ENCODE measurements around the gene OR7G3. TPM values are rescaled to one million over a fixed set of nuclear protein-coding genes. Genes with fewer than 3 reads are reported as not detected.

Gene OR7G3
- total and polyA plus RNA-seq, 2 donors (not counting 1 experiment from before 2014, with no cell fraction given) = not detected

DNA sequence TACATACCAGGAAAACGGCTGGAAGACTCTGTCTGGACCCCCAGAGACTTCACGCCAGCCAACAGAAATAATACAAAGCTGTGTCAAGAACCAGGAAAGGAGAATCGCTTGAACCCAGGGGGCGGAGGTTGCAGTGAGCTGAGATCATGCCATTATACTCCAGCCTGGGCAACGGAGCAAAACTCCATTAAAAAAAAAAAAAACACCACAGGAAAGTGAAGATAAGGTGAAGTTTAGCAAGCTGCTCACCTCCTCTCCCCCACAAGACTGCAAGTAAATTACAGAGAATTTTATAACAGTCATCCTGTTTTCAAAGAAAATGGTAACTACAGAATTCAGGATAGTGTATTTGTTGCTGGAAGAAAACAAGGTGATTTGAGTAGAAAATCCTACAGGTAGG is 10.2 kb downstream of the OR7G3 start:
- DNase-seq (no peak), ATAC-seq (ENCODE audit: low read depth) (no peak)
- peaks cover 0 to 2% (median 0%) of the 10 kb centered on the region in 3 donors for H3K9me3 ChIP-seq (ENCODE audit: control extremely low read depth in 1 of 3, control insufficient read depth in 2 of 3, insufficient read depth in 1 of 3, low read length in 2 of 3)
- no peaks in the 10 kb centered on the region for H4K20me1 ChIP-seq (ENCODE audit: control insufficient read depth, insufficient read depth, low read length, poor library complexity, severe bottlenecking)
- Mint-ChIP-seq H3K9me3 (ENCODE audit: insufficient read depth) (no peaks in the 10 kb centered on the region), H3K4me1 (no peaks in the 10 kb centered on the region), H3K4me3 (no peak overlapping the region), H3K27ac (no peak overlapping the region), H3K27me3 (peaks cover 22% of the 10 kb centered on the region)
- H3K4me2 ChIP-seq (replicated peaks; ENCODE audit: low read depth, low read length, poor library complexity, severe bottlenecking) = no peak overlapping the region
- 51% methylated on average over 2 of the region's 5 CpGs for WGBS (ENCODE audit: insufficient coverage)
- H3K79me2 ChIP-seq (ENCODE audit: control insufficient read depth, insufficient read depth, low read length) = no peaks in the 10 kb centered on the region
- TF ChIP-seq, protein P1, sequence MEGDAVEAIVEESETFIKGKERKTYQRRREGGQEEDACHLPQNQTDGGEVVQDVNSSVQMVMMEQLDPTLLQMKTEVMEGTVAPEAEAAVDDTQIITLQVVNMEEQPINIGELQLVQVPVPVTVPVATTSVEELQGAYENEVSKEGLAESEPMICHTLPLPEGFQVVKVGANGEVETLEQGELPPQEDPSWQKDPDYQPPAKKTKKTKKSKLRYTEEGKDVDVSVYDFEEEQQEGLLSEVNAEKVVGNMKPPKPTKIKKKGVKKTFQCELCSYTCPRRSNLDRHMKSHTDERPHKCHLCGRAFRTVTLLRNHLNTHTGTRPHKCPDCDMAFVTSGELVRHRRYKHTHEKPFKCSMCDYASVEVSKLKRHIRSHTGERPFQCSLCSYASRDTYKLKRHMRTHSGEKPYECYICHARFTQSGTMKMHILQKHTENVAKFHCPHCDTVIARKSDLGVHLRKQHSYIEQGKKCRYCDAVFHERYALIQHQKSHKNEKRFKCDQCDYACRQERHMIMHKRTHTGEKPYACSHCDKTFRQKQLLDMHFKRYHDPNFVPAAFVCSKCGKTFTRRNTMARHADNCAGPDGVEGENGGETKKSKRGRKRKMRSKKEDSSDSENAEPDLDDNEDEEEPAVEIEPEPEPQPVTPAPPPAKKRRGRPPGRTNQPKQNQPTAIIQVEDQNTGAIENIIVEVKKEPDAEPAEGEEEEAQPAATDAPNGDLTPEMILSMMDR (IDR thresholded peaks at IDR 0.05) = no peak
- TF ChIP-seq EZH2 (IDR thresholded peaks at IDR 0.05; ENCODE audit: borderline replicate concordance, insufficient read depth, low read depth, low read length, poor library complexity, severe bottlenecking) = no peak
- H3K27ac ChIP-seq (ENCODE audit: low read length in 2 of 2) = no peak overlapping the region
- CTCF ChIA-PET = no interaction called here
- H2AFZ ChIP-seq (ENCODE audit: insufficient read depth, low read depth, low read length, poor library complexity, severe bottlenecking) = no peak overlapping the region
- H3K4me1 ChIP-seq (ENCODE audit: control insufficient read depth in 2 of 2, insufficient read depth in 2 of 2, low read length in 2 of 2) = no peaks in the 10 kb centered on the region
- H3K36me3 ChIP-seq (replicated peaks in 1 of 2; ENCODE audit: control extremely low read depth in 1 of 2, control insufficient read depth in 1 of 2, extremely low read depth in 1 of 2, insufficient read depth in 2 of 2, low read length in 1 of 2) = no peaks in the 10 kb centered on the region
- no peak overlapping the region for H3K4me3 ChIP-seq (ENCODE audit: control extremely low read depth in 1 of 5, extremely low read depth in 1 of 5, insufficient read depth in 1 of 5, low read depth in 2 of 5, low read length in 4 of 5)
- POLR2A ChIA-PET = no interaction called here
- intact Hi-C loops (cut with micrococcal nuclease) = no loop called here
- no peak overlapping the region for H3K9ac ChIP-seq (ENCODE audit: low read length)
- H3K27me3 ChIP-seq (replicated peaks in 1 of 4; ENCODE audit: control extremely low read depth in 1 of 4, control insufficient read depth in 3 of 4, insufficient read depth in 4 of 4, low read length in 3 of 4) = no peaks in the 10 kb centered on the region

GRCh38 chr19:9115307-9115813 is 11.4 kb downstream of the OR7G3 start, which contains the start of gene OR7G1:
Gene OR7G1 (minus strand): TSS chr19:9115763. CDS start chr19:9115763, 0 bp downstream.
- Histone ChIP-seq H3K9ac (ENCODE audit: low read length) (no peak within 1 kb of the TSS), H3K9me3 (ENCODE audit: control extremely low read depth in 1 of 3, control insufficient read depth in 2 of 3, insufficient read depth in 1 of 3, low read length in 2 of 3) (no peaks in the 10 kb centered on the region), H3K79me2 (ENCODE audit: control insufficient read depth, insufficient read depth, low read length) (no peaks in the 10 kb centered on the region), H3K27me3 (replicated peaks in 1 of 4; ENCODE audit: control extremely low read depth in 1 of 4, control insufficient read depth in 3 of 4, insufficient read depth in 4 of 4, low read length in 3 of 4) (no peaks in the 10 kb centered on the region), H3K27ac (ENCODE audit: low read length in 2 of 2) (no peak within 1 kb of the TSS), H3K4me3 (ENCODE audit: control extremely low read depth in 1 of 5, extremely low read depth in 1 of 5, insufficient read depth in 1 of 5, low read depth in 2 of 5, low read length in 4 of 5) (no peak within 1 kb of the TSS), H4K20me1 (ENCODE audit: control insufficient read depth, insufficient read depth, low read length, poor library complexity, severe bottlenecking) (no peaks in the 10 kb centered on the region), H2AFZ (ENCODE audit: insufficient read depth, low read depth, low read length, poor library complexity, severe bottlenecking) (no peak within 1 kb of the TSS), H3K4me1 (ENCODE audit: control insufficient read depth in 2 of 2, insufficient read depth in 2 of 2, low read length in 2 of 2) (no peaks in the 10 kb centered on the region), H3K4me2 (replicated peaks; ENCODE audit: low read depth, low read length, poor library complexity, severe bottlenecking) (no peak within 1 kb of the TSS), H3K36me3 (replicated peaks in 1 of 2; ENCODE audit: control extremely low read depth in 1 of 2, control insufficient read depth in 1 of 2, extremely low read depth in 1 of 2, insufficient read depth in 2 of 2, low read length in 1 of 2) (no peaks in the 10 kb centered on the region)
- Mint-ChIP-seq H3K4me3 (no peak within 1 kb of the TSS), H3K27me3 (peaks cover 19% of the 10 kb centered on the region), H3K9me3 (ENCODE audit: insufficient read depth) (no peaks in the 10 kb centered on the region), H3K27ac (no peak within 1 kb of the TSS), H3K4me1 (no peaks in the 10 kb centered on the region)
- ATAC-seq (ENCODE audit: low read depth) (no peak), DNase-seq (no peak)
- ChIA-PET POLR2A (no interaction called here), CTCF (interaction anchor here (0.6 kb wide), 1 partner anchor 29 kb away, joined by 3 read pairs; no protein-coding TSS in a partner anchor)
- TF ChIP-seq, protein P1 (IDR thresholded peaks at IDR 0.05) = no peak
- no peak for TF ChIP-seq EZH2 (IDR thresholded peaks at IDR 0.05; ENCODE audit: borderline replicate concordance, insufficient read depth, low read depth, low read length, poor library complexity, severe bottlenecking)
- 100% methylated on average over 2 of the region's 2 CpGs for WGBS (ENCODE audit: insufficient coverage)
- intact Hi-C loops (cut with micrococcal nuclease) = no loop called here

All from B cell (primary cell).